K562 (cell line): Measurements from ENCODE around the gene WDR70. TPM values are rescaled to one million over a fixed set of nuclear protein-coding genes. Genes with fewer than 3 reads are reported as not detected.

Experiments used
- ATAC-seq: fragments of 200-7000 bp; cut with Tn5 transposase; 3 replicates; pipeline ENCODE4 v1.9.1; 2020; ENCODE audit warnings: moderate library complexity
- BruUV-seq: library from RNA; stranded (reverse); fragments of 400-500 nt; replicated peaks from 2 replicates; lab custom pipeline; 2021; lab: Mats Ljungman, UMichigan
- CTCF ChIA-PET: fragments of 300-600 bp; formaldehyde crosslinking; extraction: SDS; loops from one replicate; lab custom pipeline; 2021; ENCODE audit warnings: low intra/inter-chr PET ratio; lab: Yijun Ruan, JAX
- POLR2A ChIA-PET: fragments of 300-600, 350-650 bp; sonication (Branson Sonifier 250); formaldehyde crosslinking; extraction: SDS; loops from one replicate; lab custom pipeline; 2021; ENCODE audit warnings: antibody characterized with exemption, inconsistent platforms; lab: Yijun Ruan, JAX
- DNase-seq, 4 experiments: peaks; one replicate each; pipeline versions ENCODE4 v3.0.0 to v3.0.0-alpha.2; 2011 to 2018; ENCODE audit warnings: low spot score in 3 of 4, mixed read lengths in 3 of 4; ENCODE audit errors: extremely low read depth in 1 of 4
- FAIRE-seq: peaks from 2 replicates; lab custom pipeline; 2011; peaks lifted over from hg19 to GRCh38; lab: Jason Lieb, UNC
- H2AFZ ChIP-seq: 2 replicates; pipeline ENCODE4 v1.6.0; 2011; ENCODE audit warnings: low read depth, low read length, control low read depth, inconsistent platforms
- H3K27ac ChIP-seq: fragments of 200-600 bp; 3 replicates; pipeline ENCODE4 v1.8.0; 2011; ENCODE audit warnings: low read depth, mild to moderate bottlenecking, control low read depth, inconsistent platforms, low read length, moderate library complexity, mixed read lengths; ENCODE audit errors: extremely low read depth
- H3K27me3 ChIP-seq, 2 experiments: fragments of 300-600 bp in 1 of 2; 2 replicates in 1 of 2; 3 replicates in 1 of 2; pipeline versions ENCODE4 v1.6.0 to v1.8.0; 2011; ENCODE audit warnings: inconsistent platforms in 2 of 2, low read length in 2 of 2, mild to moderate bottlenecking in 1 of 2, mixed read lengths in 1 of 2, moderate library complexity in 1 of 2; ENCODE audit not compliant: control insufficient read depth in 2 of 2, insufficient read depth in 2 of 2
- H3K36me3 ChIP-seq: fragments of 300-600 bp; 3 replicates; pipeline ENCODE4 v1.8.0; 2011; ENCODE audit warnings: mild to moderate bottlenecking, low read length, inconsistent platforms; ENCODE audit not compliant: control insufficient read depth, insufficient read depth
- H3K4me1 ChIP-seq, 2 experiments: fragments of 200-600 bp in 1 of 2; replicated peaks in 1 of 2; 2 replicates in 1 of 2; 3 replicates in 1 of 2; pipeline versions ENCODE4 v1.5.1 to v1.8.0; 2011; ENCODE audit warnings: inconsistent platforms in 2 of 2, low read length in 2 of 2, mild to moderate bottlenecking in 1 of 2, mixed read lengths in 1 of 2, moderate library complexity in 1 of 2; ENCODE audit not compliant: control insufficient read depth in 2 of 2, insufficient read depth in 2 of 2
- H3K4me2 ChIP-seq: 2 replicates; pipeline ENCODE4 v1.6.1; 2011; ENCODE audit warnings: low read length, control low read depth, inconsistent platforms, mixed read lengths; ENCODE audit not compliant: insufficient read depth
- H3K4me3 ChIP-seq: fragments of 200-600 bp; sonication (generic), shearing (Covaris generic); 2 replicates; pipeline ENCODE4 v1.5.1; 2016; ENCODE audit warnings: control low read depth, inconsistent platforms
- H3K79me2 ChIP-seq: fragments of 200-600 bp; 3 replicates; pipeline ENCODE4 v1.8.0; 2011; ENCODE audit warnings: low read length, inconsistent platforms; ENCODE audit not compliant: control insufficient read depth, insufficient read depth
- H3K9ac ChIP-seq, 2 experiments: 2 replicates each; pipeline versions ENCODE4 v1.6.0 to v1.6.1; 2011; ENCODE audit warnings: low read depth in 2 of 2, low read length in 2 of 2, control low read depth in 1 of 2, inconsistent platforms in 1 of 2, mild to moderate bottlenecking in 1 of 2, mixed read lengths in 1 of 2; ENCODE audit not compliant: insufficient read depth in 1 of 2
- H3K9me1 ChIP-seq: one replicate; pipeline ENCODE4 v1.6.0; 2011; ENCODE audit warnings: inconsistent platforms, mild to moderate bottlenecking, low read length, moderate library complexity; ENCODE audit not compliant: control insufficient read depth, insufficient read depth
- H3K9me3 ChIP-seq: replicated peaks from 2 replicates; pipeline ENCODE4 v1.5.1; 2011; ENCODE audit warnings: low read depth, low read length, inconsistent platforms; ENCODE audit not compliant: control insufficient read depth, insufficient read depth
- H4K20me1 ChIP-seq: replicated peaks from 2 replicates; pipeline ENCODE4 v1.6.1; 2011; ENCODE audit warnings: low read length, inconsistent platforms, mixed read lengths; ENCODE audit not compliant: control insufficient read depth, insufficient read depth
- BCOR ChIP-seq: fragments of 450-650 bp; IDR thresholded peaks from 2 replicates; pipeline ENCODE4 v1.6.1; 2016
- C11orf30 ChIP-seq: fragments of 450-650 bp; IDR thresholded peaks from 2 replicates; pipeline ENCODE4 v1.6.1; 2016; ENCODE audit warnings: low read depth, mild to moderate bottlenecking
- E4F1 ChIP-seq: fragments of 250-450 bp; sonication (Bioruptor Pico); IDR thresholded peaks from 2 replicates; pipeline ENCODE4 v1.5.0; 2021; ENCODE audit warnings: mild to moderate bottlenecking, borderline replicate concordance
- EP300 ChIP-seq: IDR thresholded peaks from 2 replicates; pipeline ENCODE4 v1.6.1; 2012; ENCODE audit warnings: low read length, improper control_type of control experiment
- NFATC3 ChIP-seq: fragments of 450-650 bp; IDR thresholded peaks from 2 replicates; pipeline ENCODE4 v1.6.1; 2017; ENCODE audit warnings: mild to moderate bottlenecking
- NFIX ChIP-seq: fragments of 250-450 bp; sonication (Bioruptor Pico); IDR thresholded peaks from 2 replicates; pipeline ENCODE4 v1.4.0; 2020; ENCODE audit warnings: low read depth, mild to moderate bottlenecking, moderate library complexity
- PHF20 ChIP-seq: fragments of 450-650 bp; IDR thresholded peaks from 2 replicates; pipeline ENCODE4 v1.6.1; 2018; ENCODE audit not compliant: partially characterized antibody
- SMAD1 ChIP-seq: fragments of 150-350 bp; IDR thresholded peaks from 2 replicates; pipeline ENCODE4 v1.6.1; 2014; ENCODE audit warnings: low read length, low read depth; ENCODE audit not compliant: partially characterized antibody
- ZNF23 ChIP-seq: fragments of 250-450 bp; sonication (Bioruptor Pico); IDR thresholded peaks from 2 replicates; pipeline ENCODE4 v1.4.0; 2020; ENCODE audit warnings: mild to moderate bottlenecking
- ZNF316 ChIP-seq: fragments of 450-650 bp; IDR thresholded peaks from 2 replicates; pipeline ENCODE4 v1.6.1; 2016
- ZNF583 ChIP-seq: fragments of 250-450 bp; sonication (Bioruptor Pico); IDR thresholded peaks from 2 replicates; pipeline ENCODE4 v1.4.0; 2020
- WGBS: fragments of 100-300 bp; shearing (Covaris generic); methylation state at CpG from one replicate; pipeline ENCODE4 v1.1.6; 2016; ENCODE audit warnings: low coverage, mixed read lengths; ENCODE audit not compliant: insufficient coverage; ENCODE audit errors: missing lambda C conversion rate; 5-methylcytosine and 5-hydroxymethylcytosine counted together
- in situ Hi-C: fragments of 300-500 bp; cut with MboI; formaldehyde crosslinking; loops from 4 replicates; pipeline ENCODE4 v1.15.0; 2018; ENCODE audit warnings: inconsistent platforms, mixed read lengths
- intact Hi-C: fragments of 100-400 bp; cut with micrococcal nuclease; formaldehyde crosslinking; loops from 2 replicates; pipeline ENCODE4 v1.14.2; 2022
- polyA plus RNA-seq, 8 experiments: library from polyadenylated mRNA; depleted of rRNA in 4 of 8; stranded (reverse) in 5 of 8; unstranded in 3 of 8; fragments of >200 nt; fragmentation: Nextera tagmentation in 2 of 8; fragmentation: Illumina TruSeq in 1 of 8; extraction: Ambion mirVana in 2 of 8; extraction: Trizol in 1 of 8; gene quantifications; 2 replicates each; pipeline versions ENCODE4 v1.2.1 to v1.2.3, GENCODE V29; 2011 to 2014; ENCODE audit warnings: inconsistent platforms in 1 of 8, missing spikeins in 1 of 8
- total RNA-seq, 7 experiments: library from RNA; depleted of rRNA in 6 of 7; stranded (reverse); fragments of >200 nt in 6 of 7; fragmentation: Illumina TruSeq in 2 of 7; extraction: Trizol in 2 of 7; gene quantifications; 2 replicates each; pipeline versions ENCODE4 v1.2.1 to v1.2.3, GENCODE V29; 2011 to 2021; ENCODE audit warnings: low replicate concordance in 1 of 7

WDR70 gene
- total and polyA plus RNA-seq, 9 of the 15 experiments (the other 6 are each of a cell fraction or from before 2014, with no cell fraction given) = 16.8 to 46.6 (median 38.8) TPM

GRCh38 chr5:37667846-37668245, 288.7 kb downstream of the WDR70 start:
- Histone ChIP-seq H3K36me3 (no peaks in the 10 kb centered on the region), H3K4me3 (no peak overlapping the region), H4K20me1 (no peaks in the 10 kb centered on the region; the same call in 1 of the 2 replicates), H3K27me3 (no peaks in the 10 kb centered on the region), H2AFZ (no peak overlapping the region), H3K9me1 (no peaks in the 10 kb centered on the region), H3K27ac (no peak overlapping the region), H3K9me3 (no peaks in the 10 kb centered on the region), H3K4me1 (peaks cover 2 to 22% of the 10 kb centered on the region in 2 experiments; a peak in 4 of 5 replicates), H3K9ac (no peak overlapping the region), H3K79me2 (no peaks in the 10 kb centered on the region), H3K4me2 (no peak overlapping the region)
- no peak for TF ChIP-seq ZNF583
- peak; percentile 56; the same call in 1 of the 2 replicates for TF ChIP-seq E4F1 (CRISPR knock-in tag)
- TF ChIP-seq C11orf30 = peak; percentile 27; the same call in 1 of the 2 replicates
- TF ChIP-seq ZNF316 = peak; percentile 55
- TF ChIP-seq PHF20 = no peak
- TF ChIP-seq ZNF23 (CRISPR knock-in tag) = no peak
- no peak for TF ChIP-seq NFATC3
- TF ChIP-seq NFIX (CRISPR knock-in tag) = no peak
- TF ChIP-seq EP300 = no peak
- TF ChIP-seq BCOR = no peak
- TF ChIP-seq SMAD1 = no peak
- in situ Hi-C loops = no loop called here
- ATAC-seq = no peak
- FAIRE-seq = no peak
- no peak for DNase-seq
- intact Hi-C loops = no loop called here
- WGBS = 100% methylated on average over 1 of the region's 1 CpG
- BruUV-seq = no TSS peak
- ChIA-PET CTCF (no interaction called here), POLR2A (interaction anchor here (0.7 kb wide), 1 partner anchor 14 kb away, joined by 3 read pairs; no protein-coding TSS in a partner anchor)
